ENCODE data around the gene CCDC183. TPM values are rescaled to one million over a fixed set of nuclear protein-coding genes. Genes with fewer than 3 reads are reported as not detected.
"Not testable (repeated sequence)": the region's sequence is repeated elsewhere in the genome, so short reads cannot be mapped to it uniquely, and the experiment has no call there.

CCDC183 gene
- total RNA-seq, 2 experiments from 2014 or later: 0.88 to 1.3 TPM

DNA sequence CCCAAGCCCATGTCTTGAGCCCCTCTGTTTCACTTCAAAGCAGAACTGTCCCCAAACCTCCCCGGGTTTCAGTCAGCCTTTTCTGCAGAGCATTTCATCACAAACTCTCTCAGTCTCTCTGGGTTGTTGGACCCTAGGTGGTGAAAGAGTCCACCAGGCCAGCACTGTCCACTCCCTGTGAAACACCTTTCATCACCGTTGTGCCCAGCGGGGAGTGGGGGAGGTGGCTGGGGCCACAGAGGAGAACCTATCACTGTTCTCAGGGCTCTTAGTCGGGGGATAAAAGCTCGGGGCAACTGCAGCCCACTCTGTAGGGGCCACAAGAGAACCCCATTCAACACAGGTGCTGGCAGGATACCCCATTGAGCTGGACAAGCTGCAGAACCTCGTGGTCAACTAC is 6.2 kb downstream of the CCDC183 start:
- intact Hi-C loops (cut with micrococcal nuclease; ENCODE audit: unreplicated experiment): no loop called here
- Histone ChIP-seq H3K9me3 (ENCODE audit: low read length) (no peaks in the 10 kb centered on the region), H3K4me1 (ENCODE audit: insufficient read depth, low read length, poor library complexity, severe bottlenecking) (peaks cover 37% of the 10 kb centered on the region), H3K27ac (ENCODE audit: low read depth, low read length, poor library complexity, severe bottlenecking) (no peak overlapping the region), H3K36me3 (ENCODE audit: insufficient read depth, low read length) (no peaks in the 10 kb centered on the region), H3K9me2 (ENCODE audit: insufficient read depth, low read length) (no peaks in the 10 kb centered on the region), H3K4me2 (ENCODE audit: low read length) (no peak overlapping the region), H4K20me1 (ENCODE audit: insufficient read depth, low read length) (no peaks in the 10 kb centered on the region), H3K4me3 (ENCODE audit: low read depth, low read length, poor library complexity, severe bottlenecking) (no peak overlapping the region), H2AFZ (ENCODE audit: low read length) (no peak overlapping the region), H3K79me2 (ENCODE audit: insufficient read depth, low read depth, low read length) (no peaks in the 10 kb centered on the region)
- POLR2A ChIA-PET: no interaction called here
- CTCF ChIA-PET (ENCODE audit: unreplicated experiment): no interaction called here
- no TSS peak for BruUV-seq (replicated peaks)
- DNase-seq (ENCODE audit: low spot score): no peak
- TF ChIP-seq EZH2phosphoT487 (IDR thresholded peaks at IDR 0.05; ENCODE audit: borderline replicate concordance, low read depth, low read length): no peak
- TF ChIP-seq, protein P1, sequence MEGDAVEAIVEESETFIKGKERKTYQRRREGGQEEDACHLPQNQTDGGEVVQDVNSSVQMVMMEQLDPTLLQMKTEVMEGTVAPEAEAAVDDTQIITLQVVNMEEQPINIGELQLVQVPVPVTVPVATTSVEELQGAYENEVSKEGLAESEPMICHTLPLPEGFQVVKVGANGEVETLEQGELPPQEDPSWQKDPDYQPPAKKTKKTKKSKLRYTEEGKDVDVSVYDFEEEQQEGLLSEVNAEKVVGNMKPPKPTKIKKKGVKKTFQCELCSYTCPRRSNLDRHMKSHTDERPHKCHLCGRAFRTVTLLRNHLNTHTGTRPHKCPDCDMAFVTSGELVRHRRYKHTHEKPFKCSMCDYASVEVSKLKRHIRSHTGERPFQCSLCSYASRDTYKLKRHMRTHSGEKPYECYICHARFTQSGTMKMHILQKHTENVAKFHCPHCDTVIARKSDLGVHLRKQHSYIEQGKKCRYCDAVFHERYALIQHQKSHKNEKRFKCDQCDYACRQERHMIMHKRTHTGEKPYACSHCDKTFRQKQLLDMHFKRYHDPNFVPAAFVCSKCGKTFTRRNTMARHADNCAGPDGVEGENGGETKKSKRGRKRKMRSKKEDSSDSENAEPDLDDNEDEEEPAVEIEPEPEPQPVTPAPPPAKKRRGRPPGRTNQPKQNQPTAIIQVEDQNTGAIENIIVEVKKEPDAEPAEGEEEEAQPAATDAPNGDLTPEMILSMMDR (conservative IDR thresholded peaks at IDR 0.05; ENCODE audit: low read length): no peak

DNA sequence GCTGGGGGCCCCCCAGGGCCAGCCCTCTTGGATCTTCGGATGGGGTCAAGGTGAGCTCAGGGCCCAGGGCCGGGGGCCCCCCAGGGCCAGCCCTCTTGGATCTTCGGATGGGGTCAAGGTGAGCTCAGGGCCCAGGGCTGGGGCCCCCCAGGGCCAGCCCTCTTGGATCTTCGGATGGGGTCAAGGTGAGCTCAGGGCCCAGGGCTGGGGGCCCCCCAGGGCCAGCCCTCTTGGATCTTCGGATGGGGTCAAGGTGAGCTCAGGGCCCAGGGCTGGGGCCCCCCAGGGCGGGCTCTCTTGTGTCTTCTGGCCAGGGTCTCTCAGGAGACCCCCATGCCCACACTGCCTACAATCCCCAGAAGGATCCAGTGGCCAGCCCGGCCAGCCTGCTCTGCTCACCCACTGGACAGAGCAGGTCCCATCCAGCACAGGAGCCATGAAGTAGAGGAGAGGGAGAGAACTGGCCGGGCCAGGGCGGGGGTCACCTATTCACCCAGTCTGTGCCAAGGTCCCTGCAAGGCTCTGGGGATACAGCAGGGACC is 6.9 kb downstream of the CCDC183 start:
- BruUV-seq (replicated peaks); CTCF ChIA-PET (ENCODE audit: unreplicated experiment); H3K9me2 ChIP-seq (ENCODE audit: insufficient read depth, low read length); intact Hi-C loops (cut with micrococcal nuclease; ENCODE audit: unreplicated experiment); POLR2A ChIA-PET; H4K20me1 ChIP-seq (ENCODE audit: insufficient read depth, low read length); DNase-seq (ENCODE audit: low spot score); H2AFZ ChIP-seq (ENCODE audit: low read length); H3K79me2 ChIP-seq (ENCODE audit: insufficient read depth, low read depth, low read length); H3K9me3 ChIP-seq (ENCODE audit: low read length); H3K4me2 ChIP-seq (ENCODE audit: low read length); H3K4me3 ChIP-seq (ENCODE audit: low read depth, low read length, poor library complexity, severe bottlenecking); H3K27ac ChIP-seq (ENCODE audit: low read depth, low read length, poor library complexity, severe bottlenecking); H3K36me3 ChIP-seq (ENCODE audit: insufficient read depth, low read length): not testable (repeated sequence)
- H3K4me1 ChIP-seq (ENCODE audit: insufficient read depth, low read length, poor library complexity, severe bottlenecking): peaks cover 38% of the 10 kb centered on the region

DNA sequence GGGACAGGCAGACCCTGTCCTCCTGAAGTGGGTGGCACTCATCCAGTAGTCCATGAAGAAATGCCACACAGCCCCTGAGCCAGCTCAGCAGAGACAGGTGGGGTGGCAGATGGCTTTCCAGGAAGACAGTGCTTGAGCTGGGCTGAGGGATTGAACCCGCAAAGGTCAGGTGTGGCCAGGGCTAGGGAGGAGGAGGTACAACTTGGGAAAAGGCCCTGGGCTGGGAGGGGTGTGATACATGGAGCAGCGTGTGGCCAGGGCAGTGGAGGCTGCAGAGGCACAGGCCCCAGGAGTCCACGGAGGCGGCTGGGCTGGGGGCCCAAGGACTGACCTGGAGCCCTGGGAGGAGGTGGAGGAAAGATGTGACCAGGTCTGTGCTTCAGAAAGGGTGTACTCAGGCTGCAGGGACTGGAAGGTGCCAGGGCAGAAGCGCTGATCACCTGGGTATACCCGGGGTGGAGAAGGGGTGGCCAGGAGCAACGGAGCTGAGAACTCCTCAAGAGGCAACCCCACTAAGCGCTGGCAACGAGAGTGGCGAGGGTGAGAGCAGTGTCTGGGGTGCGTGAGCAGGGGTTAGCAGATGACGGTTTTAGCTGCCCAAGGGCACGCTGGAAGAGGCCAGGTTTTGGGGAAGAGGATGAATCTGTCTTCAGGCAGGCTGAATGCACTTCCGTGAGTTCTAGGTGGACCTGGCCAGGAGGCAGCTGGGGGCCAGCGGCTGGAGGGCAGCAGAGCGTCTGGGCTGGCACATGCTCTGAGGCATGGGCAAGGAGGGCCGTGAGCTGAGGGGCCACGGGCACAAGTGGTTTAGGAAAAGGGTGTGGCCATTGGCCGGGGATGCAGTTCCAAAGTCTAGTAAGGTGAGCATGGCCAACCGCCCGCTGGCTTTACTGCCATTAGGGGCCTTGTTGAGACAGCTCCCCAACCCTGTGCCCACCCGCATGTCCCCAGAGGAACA is 7.7 kb downstream of the CCDC183 start:
- Histone ChIP-seq H3K36me3 (ENCODE audit: insufficient read depth, low read length) (no peaks in the 10 kb centered on the region), H4K20me1 (ENCODE audit: insufficient read depth, low read length) (peaks cover under 1% of the 10 kb centered on the region; the same call in 1 of the 2 replicates), H3K4me2 (ENCODE audit: low read length) (no peak overlapping the region), H3K79me2 (ENCODE audit: insufficient read depth, low read depth, low read length) (peaks cover 9% of the 10 kb centered on the region), H3K4me1 (ENCODE audit: insufficient read depth, low read length, poor library complexity, severe bottlenecking) (peaks cover 38% of the 10 kb centered on the region), H3K9me2 (ENCODE audit: insufficient read depth, low read length) (no peaks in the 10 kb centered on the region), H3K9me3 (ENCODE audit: low read length) (no peaks in the 10 kb centered on the region), H2AFZ (ENCODE audit: low read length) (no peak overlapping the region), H3K27ac (ENCODE audit: low read depth, low read length, poor library complexity, severe bottlenecking) (no peak overlapping the region), H3K4me3 (ENCODE audit: low read depth, low read length, poor library complexity, severe bottlenecking) (no peak overlapping the region)
- intact Hi-C loops (cut with micrococcal nuclease; ENCODE audit: unreplicated experiment): no loop called here
- CTCF ChIA-PET (ENCODE audit: unreplicated experiment): no interaction called here
- DNase-seq (ENCODE audit: low spot score): no peak
- POLR2A ChIA-PET: no interaction called here
- no TSS peak for BruUV-seq (replicated peaks)
- no peak for TF ChIP-seq EZH2phosphoT487 (IDR thresholded peaks at IDR 0.05; ENCODE audit: borderline replicate concordance, low read depth, low read length)
- TF ChIP-seq, protein P1 (conservative IDR thresholded peaks at IDR 0.05; ENCODE audit: low read length): no peak

Data from OCI-LY7 (cell line).